Hepatocyte (in vitro differentiated cells): Measurements from ENCODE around the gene KCNJ4. TPM values are rescaled to one million over a fixed set of nuclear protein-coding genes. Genes with fewer than 3 reads are reported as not detected.

Experiments used
- DNase-seq: peaks from one replicate; pipeline ENCODE4 v3.0.0-alpha.2; 2016; ENCODE audit warnings: low spot score
- H2AFZ ChIP-seq: fragments of 200-600 bp; sonication (generic); 2 replicates; pipeline ENCODE4 v1.6.0; 2016; ENCODE audit warnings: antibody characterized with exemption, mild to moderate bottlenecking
- H3K27ac ChIP-seq: fragments of 200-600 bp; sonication (generic); 2 replicates; pipeline ENCODE4 v1.5.1; 2016; ENCODE audit warnings: mild to moderate bottlenecking
- H3K27me3 ChIP-seq: fragments of 200-600 bp; sonication (generic); 2 replicates; pipeline ENCODE4 v1.6.1; 2016
- H3K36me3 ChIP-seq: fragments of 200-600 bp; sonication (generic); replicated peaks from 2 replicates; pipeline ENCODE4 v1.5.1; 2016; ENCODE audit warnings: low read depth; ENCODE audit not compliant: insufficient read depth
- H3K4me1 ChIP-seq: fragments of 200-600 bp; sonication (generic); 2 replicates; pipeline ENCODE4 v1.5.1; 2016; ENCODE audit warnings: mild to moderate bottlenecking, moderate library complexity; ENCODE audit not compliant: insufficient read depth
- H3K4me2 ChIP-seq: fragments of 200-600 bp; sonication (generic); 2 replicates; pipeline ENCODE4 v1.6.0; 2016
- H3K4me3 ChIP-seq: fragments of 200-600 bp; sonication (generic); 2 replicates; pipeline ENCODE4 v1.5.1; 2016; ENCODE audit warnings: mild to moderate bottlenecking
- H3K79me2 ChIP-seq: fragments of 200-600 bp; sonication (generic); 2 replicates; pipeline ENCODE4 v1.6.0; 2017; ENCODE audit warnings: mild to moderate bottlenecking
- H3K9me2 ChIP-seq: fragments of 200-600 bp; sonication (generic); replicated peaks from 2 replicates; pipeline ENCODE4 v1.6.0; 2017; ENCODE audit warnings: mild to moderate bottlenecking; ENCODE audit not compliant: insufficient read depth
- H3K9me3 ChIP-seq: fragments of 200-600 bp; sonication (generic); 2 replicates; pipeline ENCODE4 v1.5.1; 2016; ENCODE audit warnings: low read depth, mild to moderate bottlenecking
- H4K20me1 ChIP-seq: fragments of 200-600 bp; sonication (generic); 2 replicates; pipeline ENCODE4 v1.6.0; 2016; ENCODE audit warnings: mild to moderate bottlenecking; ENCODE audit not compliant: insufficient read depth, poor library complexity, severe bottlenecking
- EZH2 ChIP-seq: fragments of 200-600 bp; sonication (generic); IDR thresholded peaks from 2 replicates; pipeline ENCODE4 v1.6.1; 2016; ENCODE audit warnings: antibody characterized with exemption, mild to moderate bottlenecking, borderline replicate concordance
- EZH2phosphoT487 ChIP-seq: fragments of 200-600 bp; sonication (generic); IDR thresholded peaks from one replicate; pipeline ENCODE4 v1.6.1; 2018; ENCODE audit warnings: antibody characterized with exemption, mild to moderate bottlenecking, low read depth, moderate library complexity; ENCODE audit not compliant: unreplicated experiment, severe bottlenecking
- WGBS: methylation state at CpG from one replicate; pipeline ENCODE4 v1.1.6; 2016; ENCODE audit warnings: low lambda C conversion rate; ENCODE audit errors: missing lambda C conversion rate; 5-methylcytosine and 5-hydroxymethylcytosine counted together
- polyA plus RNA-seq: library from polyadenylated mRNA; unstranded; fragments of >200 nt; fragmentation: Nextera tagmentation; extraction: Ambion mirVana; gene quantifications from 2 replicates; pipeline ENCODE4 v1.2.1, GENCODE V29; 2016
- total RNA-seq: library from RNA; depleted of rRNA; stranded (reverse); fragments of >200 nt; gene quantifications from 2 replicates; pipeline ENCODE4 v1.2.3, GENCODE V29; 2014
- TF ChIP-seq, protein P1 (sequence below): fragments of 200-600 bp; sonication (generic); IDR thresholded peaks from 2 replicates; pipeline ENCODE4 v1.5.1; 2016; ENCODE audit warnings: antibody characterized with exemption, mild to moderate bottlenecking; ENCODE audit not compliant: poor library complexity

Gene KCNJ4
- total and polyA plus RNA-seq, 2 experiments from 2014 or later: 0.08 to 0.50 TPM

DNA sequence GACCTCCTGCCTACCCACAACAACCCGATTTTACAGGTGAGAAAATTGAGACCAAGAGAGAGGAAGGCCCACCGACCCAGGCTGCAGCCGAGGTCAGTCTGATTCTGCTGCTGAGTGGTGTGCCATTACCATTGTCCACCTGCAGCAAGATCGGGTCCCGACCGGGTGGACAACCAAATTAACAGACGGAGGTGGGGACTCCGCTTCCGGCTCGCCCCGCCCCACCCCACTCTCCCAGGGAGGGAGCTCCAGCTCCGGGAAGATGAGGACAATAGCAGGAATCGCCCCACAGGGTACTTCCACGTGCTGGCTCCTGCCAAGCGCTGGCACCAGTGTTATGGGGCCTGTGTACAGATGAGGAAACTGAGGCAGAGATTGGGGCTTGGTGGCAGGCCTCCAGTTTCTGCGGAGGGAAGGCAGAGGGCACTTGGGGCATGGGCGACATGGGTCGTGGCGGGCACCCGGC, 12.5 kb upstream of the KCNJ4 start:
- Histone ChIP-seq H3K36me3 (no peaks in the 10 kb centered on the region), H3K4me1 (peaks cover 22% of the 10 kb centered on the region), H4K20me1 (no peaks in the 10 kb centered on the region), H3K27me3 (no peaks in the 10 kb centered on the region), H3K27ac (no peak overlapping the region), H3K9me3 (no peaks in the 10 kb centered on the region), H3K9me2 (no peaks in the 10 kb centered on the region), H3K79me2 (peaks cover 11% of the 10 kb centered on the region), H3K4me3 (peak overlapping the region; percentile 81), H2AFZ (peak overlapping the region; percentile 99), H3K4me2 (peak overlapping the region; percentile 99)
- no peak for DNase-seq
- WGBS: 20% methylated on average over 20 of the region's 20 CpGs
- TF ChIP-seq EZH2 (no peak), EZH2phosphoT487 (no peak)
- TF ChIP-seq, protein P1, sequence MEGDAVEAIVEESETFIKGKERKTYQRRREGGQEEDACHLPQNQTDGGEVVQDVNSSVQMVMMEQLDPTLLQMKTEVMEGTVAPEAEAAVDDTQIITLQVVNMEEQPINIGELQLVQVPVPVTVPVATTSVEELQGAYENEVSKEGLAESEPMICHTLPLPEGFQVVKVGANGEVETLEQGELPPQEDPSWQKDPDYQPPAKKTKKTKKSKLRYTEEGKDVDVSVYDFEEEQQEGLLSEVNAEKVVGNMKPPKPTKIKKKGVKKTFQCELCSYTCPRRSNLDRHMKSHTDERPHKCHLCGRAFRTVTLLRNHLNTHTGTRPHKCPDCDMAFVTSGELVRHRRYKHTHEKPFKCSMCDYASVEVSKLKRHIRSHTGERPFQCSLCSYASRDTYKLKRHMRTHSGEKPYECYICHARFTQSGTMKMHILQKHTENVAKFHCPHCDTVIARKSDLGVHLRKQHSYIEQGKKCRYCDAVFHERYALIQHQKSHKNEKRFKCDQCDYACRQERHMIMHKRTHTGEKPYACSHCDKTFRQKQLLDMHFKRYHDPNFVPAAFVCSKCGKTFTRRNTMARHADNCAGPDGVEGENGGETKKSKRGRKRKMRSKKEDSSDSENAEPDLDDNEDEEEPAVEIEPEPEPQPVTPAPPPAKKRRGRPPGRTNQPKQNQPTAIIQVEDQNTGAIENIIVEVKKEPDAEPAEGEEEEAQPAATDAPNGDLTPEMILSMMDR: no peak

DNA sequence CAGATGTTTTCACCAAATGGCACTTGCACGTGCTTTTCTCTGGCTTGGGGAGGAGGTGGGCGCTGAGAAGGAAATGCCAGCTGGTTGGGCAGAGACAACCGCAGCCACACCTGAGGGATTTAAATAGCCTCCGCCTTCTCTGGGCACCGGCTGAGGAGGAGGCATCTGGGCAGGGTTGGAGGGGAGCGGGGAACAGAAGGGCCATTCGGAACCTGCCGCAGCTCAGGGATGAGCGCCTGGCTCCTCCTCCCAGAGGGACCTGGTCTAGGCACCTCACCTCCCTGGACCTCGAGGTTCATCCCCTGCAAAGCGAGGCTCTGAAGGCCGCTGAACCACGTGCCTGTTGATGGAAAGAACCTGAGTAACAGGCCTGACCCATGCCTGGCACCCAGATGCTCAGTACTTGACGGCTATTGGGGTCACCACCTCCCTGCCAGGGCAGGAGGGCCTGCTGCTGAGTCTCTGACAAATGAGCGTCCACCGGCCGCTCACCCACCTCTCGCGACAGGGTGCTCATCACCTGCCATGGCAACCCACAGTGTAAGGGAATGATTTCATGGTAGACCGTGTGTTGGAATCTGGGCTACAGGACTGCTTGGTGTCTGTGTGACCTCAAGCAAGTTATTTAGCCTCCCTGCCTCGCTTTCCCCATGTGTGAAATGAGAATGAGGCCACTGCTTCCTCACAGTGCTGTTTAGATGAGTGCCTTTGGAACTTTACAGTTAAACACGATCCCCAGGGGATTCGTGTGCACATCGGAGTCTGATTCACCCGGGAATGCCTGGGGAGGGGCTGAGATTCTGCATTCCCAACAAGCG, 10.9 kb upstream of the KCNJ4 start:
- peaks cover 22% of the 10 kb centered on the region for H3K4me1 ChIP-seq
- H3K79me2 ChIP-seq: peaks cover 11% of the 10 kb centered on the region
- no peaks in the 10 kb centered on the region for H4K20me1 ChIP-seq
- H2AFZ ChIP-seq: no peak overlapping the region
- no peaks in the 10 kb centered on the region for H3K9me2 ChIP-seq
- H3K27ac ChIP-seq: no peak overlapping the region
- H3K4me3 ChIP-seq: no peak overlapping the region
- DNase-seq: no peak
- 80% methylated on average over 26 of the region's 26 CpGs for WGBS
- no peaks in the 10 kb centered on the region for H3K9me3 ChIP-seq
- no peaks in the 10 kb centered on the region for H3K36me3 ChIP-seq
- H3K4me2 ChIP-seq: no peak overlapping the region
- H3K27me3 ChIP-seq: no peaks in the 10 kb centered on the region
- TF ChIP-seq EZH2phosphoT487 (no peak), EZH2 (no peak)
- TF ChIP-seq, protein P1: no peak

DNA sequence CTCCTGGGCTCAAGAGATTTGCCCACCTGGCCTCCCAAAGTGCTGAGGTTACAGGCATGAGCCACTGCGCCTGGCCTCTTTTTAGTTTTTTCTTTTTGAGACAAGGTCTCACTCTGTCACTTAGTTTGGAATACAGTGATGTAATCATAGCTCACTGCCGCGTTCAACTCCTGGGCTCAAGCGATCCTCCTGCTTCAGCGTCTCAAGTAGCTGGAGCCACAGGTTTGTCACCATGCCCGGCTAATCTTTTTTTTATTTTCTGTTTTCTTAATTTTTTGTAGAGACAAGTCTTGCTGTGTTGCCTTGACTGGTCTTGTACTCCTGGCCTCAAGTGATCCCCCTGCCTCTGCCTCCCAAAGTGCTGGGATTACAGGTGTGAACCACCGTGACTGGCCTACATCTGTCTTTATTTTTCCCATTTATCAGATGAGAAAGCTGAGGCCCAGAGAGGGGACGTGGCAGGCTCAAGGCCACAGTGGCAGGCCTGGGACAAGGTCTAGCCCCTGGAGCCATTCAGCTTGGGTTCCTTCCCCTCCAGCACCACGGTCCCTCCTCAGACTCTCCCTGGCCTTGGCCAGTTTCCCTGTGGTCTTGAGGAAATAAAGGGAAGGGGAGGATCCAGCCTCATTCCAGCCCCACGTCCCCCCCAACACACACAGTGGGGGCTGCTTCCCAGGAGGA, 10.1 kb upstream of the KCNJ4 start:
- Histone ChIP-seq H2AFZ (no peak overlapping the region), H3K9me2 (no peaks in the 10 kb centered on the region), H4K20me1 (no peaks in the 10 kb centered on the region), H3K4me1 (peaks cover 22% of the 10 kb centered on the region), H3K36me3 (no peaks in the 10 kb centered on the region), H3K79me2 (peaks cover 11% of the 10 kb centered on the region), H3K27ac (no peak overlapping the region), H3K9me3 (no peaks in the 10 kb centered on the region), H3K27me3 (no peaks in the 10 kb centered on the region), H3K4me3 (no peak overlapping the region), H3K4me2 (no peak overlapping the region)
- DNase-seq: no peak
- TF ChIP-seq EZH2phosphoT487: no peak
- TF ChIP-seq, protein P1: no peak
- TF ChIP-seq EZH2: no peak
- WGBS: 89% methylated on average over 10 of the region's 10 CpGs
